ENCODE results near the gene MTAP. TPM values are rescaled to one million over a fixed set of nuclear protein-coding genes. Genes with fewer than 3 reads are reported as not detected.

The MTAP gene
- total RNA-seq, 1 experiment from 2014 or later = 139 TPM

- Mint-ChIP-seq H3K4me3 (ENCODE audit: low read depth, unreplicated experiment) (peak overlapping the region; percentile 5), H3K4me1 (ENCODE audit: low read depth, unreplicated experiment) (peaks cover 47% of the 10 kb centered on the region), H3K27ac (ENCODE audit: unreplicated experiment) (peak overlapping the region; percentile 85), H3K27me3 (ENCODE audit: unreplicated experiment) (no peaks in the 10 kb centered on the region), H3K9me3 (ENCODE audit: low read depth, unreplicated experiment) (peaks cover 4% of the 10 kb centered on the region), H3K36me3 (ENCODE audit: insufficient read depth, unreplicated experiment) (peaks cover 83% of the 10 kb centered on the region)
- CTCF ChIA-PET = no interaction called here
- no peak for DNase-seq
- intact Hi-C loops (cut with micrococcal nuclease; ENCODE audit: unreplicated experiment) = loop anchor here (2.0 to 5.0 kb wide), 2 partner anchors 15 to 35 kb away; no protein-coding TSS in a partner anchor
- BruUV-seq (replicated peaks) = no TSS peak
- no peak for TF ChIP-seq CTCF (IDR thresholded peaks at IDR 0.05; ENCODE audit: unreplicated experiment)
Observed at GRCh38 chr9:21837501-21837900, 35.1 kb downstream of the MTAP start.

- H3K9me3 Mint-ChIP-seq (ENCODE audit: low read depth, unreplicated experiment) = peaks cover 13% of the 10 kb centered on the region
- peaks cover 89% of the 10 kb centered on the region for H3K36me3 Mint-ChIP-seq (ENCODE audit: insufficient read depth, unreplicated experiment)
- no peak for TF ChIP-seq CTCF (IDR thresholded peaks at IDR 0.05; ENCODE audit: unreplicated experiment)
- no peak for DNase-seq
- intact Hi-C loops (cut with micrococcal nuclease; ENCODE audit: unreplicated experiment) = no loop called here
- peaks cover 19% of the 10 kb centered on the region for H3K4me1 Mint-ChIP-seq (ENCODE audit: low read depth, unreplicated experiment)
- H3K27ac Mint-ChIP-seq (ENCODE audit: unreplicated experiment) = no peak overlapping the region
- no TSS peak for BruUV-seq (replicated peaks)
- no peaks in the 10 kb centered on the region for H3K27me3 Mint-ChIP-seq (ENCODE audit: unreplicated experiment)
- CTCF ChIA-PET = no interaction called here
- no peak overlapping the region for H3K4me3 Mint-ChIP-seq (ENCODE audit: low read depth, unreplicated experiment)
Observed at GRCh38 chr9:21840647-21841046, 38.2 kb downstream of the MTAP start.

GRCh38 chr9:21841133-21841532, 38.7 kb downstream of the MTAP start:
- Mint-ChIP-seq H3K36me3 (ENCODE audit: insufficient read depth, unreplicated experiment) (peaks cover 86% of the 10 kb centered on the region), H3K4me1 (ENCODE audit: low read depth, unreplicated experiment) (peaks cover 14% of the 10 kb centered on the region), H3K27ac (ENCODE audit: unreplicated experiment) (peak overlapping the region; percentile 47), H3K27me3 (ENCODE audit: unreplicated experiment) (no peaks in the 10 kb centered on the region), H3K4me3 (ENCODE audit: low read depth, unreplicated experiment) (no peak overlapping the region), H3K9me3 (ENCODE audit: low read depth, unreplicated experiment) (peaks cover 13% of the 10 kb centered on the region)
- TF ChIP-seq CTCF (IDR thresholded peaks at IDR 0.05; ENCODE audit: unreplicated experiment) = no peak
- intact Hi-C loops (cut with micrococcal nuclease; ENCODE audit: unreplicated experiment) = no loop called here
- no TSS peak for BruUV-seq (replicated peaks)
- DNase-seq = no peak
- CTCF ChIA-PET = no interaction called here

- Mint-ChIP-seq H3K9me3 (ENCODE audit: low read depth, unreplicated experiment) (peaks cover 4% of the 10 kb centered on the region), H3K36me3 (ENCODE audit: insufficient read depth, unreplicated experiment) (peaks cover 62% of the 10 kb centered on the region), H3K27me3 (ENCODE audit: unreplicated experiment) (no peaks in the 10 kb centered on the region), H3K27ac (ENCODE audit: unreplicated experiment) (no peak overlapping the region), H3K4me3 (ENCODE audit: low read depth, unreplicated experiment) (no peak overlapping the region), H3K4me1 (ENCODE audit: low read depth, unreplicated experiment) (peaks cover 20% of the 10 kb centered on the region)
- intact Hi-C loops (cut with micrococcal nuclease; ENCODE audit: unreplicated experiment) = no loop called here
- TF ChIP-seq CTCF (IDR thresholded peaks at IDR 0.05; ENCODE audit: unreplicated experiment) = no peak
- no TSS peak for BruUV-seq (replicated peaks)
- no peak for DNase-seq
- CTCF ChIA-PET = interaction anchor here (0.7 kb wide), 1 partner anchor 15 kb away, joined by 3 read pairs; no protein-coding TSS in a partner anchor
Observed at GRCh38 chr9:21848615-21849014, 46.2 kb downstream of the MTAP start.
